ENCODE measurements around the gene SKA1. TPM values are rescaled to one million over a fixed set of nuclear protein-coding genes. Genes with fewer than 3 reads are reported as not detected.

Gene SKA1
- polyA plus RNA-seq, 1 donor from 2014 or later = 0.97 TPM

DNA sequence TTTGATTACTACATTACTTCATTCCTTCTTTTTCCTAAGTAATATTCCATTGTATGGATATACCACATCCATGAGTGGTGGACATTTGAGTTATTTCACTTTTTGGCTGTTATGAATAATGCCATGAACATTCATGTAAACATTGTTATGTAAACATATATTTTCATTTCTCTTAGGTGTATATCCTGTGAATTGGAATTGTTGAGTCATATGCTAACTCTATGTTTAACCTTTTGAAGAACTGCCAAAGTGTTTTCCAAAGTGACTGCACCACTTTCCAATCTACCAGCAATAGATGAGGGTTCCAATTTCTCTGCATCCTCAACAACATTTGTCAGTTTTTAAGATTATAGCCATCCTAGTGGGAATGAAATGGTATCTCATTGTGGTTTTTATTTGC lies 44.7 kb upstream of the SKA1 start:
- H3K27me3 ChIP-seq (ENCODE audit: insufficient read depth, low read depth, low read length) = no peaks in the 10 kb centered on the region
- no peaks in the 10 kb centered on the region for H4K20me1 ChIP-seq (ENCODE audit: insufficient read depth)
- TF ChIP-seq TAF1 (IDR thresholded peaks at IDR 0.05; ENCODE audit: low read depth) = no peak
- no peak for TF ChIP-seq EP300 (conservative IDR thresholded peaks at IDR 0.05; ENCODE audit: poor library complexity, severe bottlenecking)
- TF ChIP-seq EZH2 (IDR thresholded peaks at IDR 0.05; ENCODE audit: borderline replicate concordance, insufficient read depth, low read length, poor library complexity, severe bottlenecking) = no peak
- TF ChIP-seq SMC3 (conservative IDR thresholded peaks at IDR 0.05; ENCODE audit: poor library complexity) = no peak
- TF ChIP-seq POLR2AphosphoS5 (IDR thresholded peaks at IDR 0.05) = no peak
- TF ChIP-seq, protein P1, sequence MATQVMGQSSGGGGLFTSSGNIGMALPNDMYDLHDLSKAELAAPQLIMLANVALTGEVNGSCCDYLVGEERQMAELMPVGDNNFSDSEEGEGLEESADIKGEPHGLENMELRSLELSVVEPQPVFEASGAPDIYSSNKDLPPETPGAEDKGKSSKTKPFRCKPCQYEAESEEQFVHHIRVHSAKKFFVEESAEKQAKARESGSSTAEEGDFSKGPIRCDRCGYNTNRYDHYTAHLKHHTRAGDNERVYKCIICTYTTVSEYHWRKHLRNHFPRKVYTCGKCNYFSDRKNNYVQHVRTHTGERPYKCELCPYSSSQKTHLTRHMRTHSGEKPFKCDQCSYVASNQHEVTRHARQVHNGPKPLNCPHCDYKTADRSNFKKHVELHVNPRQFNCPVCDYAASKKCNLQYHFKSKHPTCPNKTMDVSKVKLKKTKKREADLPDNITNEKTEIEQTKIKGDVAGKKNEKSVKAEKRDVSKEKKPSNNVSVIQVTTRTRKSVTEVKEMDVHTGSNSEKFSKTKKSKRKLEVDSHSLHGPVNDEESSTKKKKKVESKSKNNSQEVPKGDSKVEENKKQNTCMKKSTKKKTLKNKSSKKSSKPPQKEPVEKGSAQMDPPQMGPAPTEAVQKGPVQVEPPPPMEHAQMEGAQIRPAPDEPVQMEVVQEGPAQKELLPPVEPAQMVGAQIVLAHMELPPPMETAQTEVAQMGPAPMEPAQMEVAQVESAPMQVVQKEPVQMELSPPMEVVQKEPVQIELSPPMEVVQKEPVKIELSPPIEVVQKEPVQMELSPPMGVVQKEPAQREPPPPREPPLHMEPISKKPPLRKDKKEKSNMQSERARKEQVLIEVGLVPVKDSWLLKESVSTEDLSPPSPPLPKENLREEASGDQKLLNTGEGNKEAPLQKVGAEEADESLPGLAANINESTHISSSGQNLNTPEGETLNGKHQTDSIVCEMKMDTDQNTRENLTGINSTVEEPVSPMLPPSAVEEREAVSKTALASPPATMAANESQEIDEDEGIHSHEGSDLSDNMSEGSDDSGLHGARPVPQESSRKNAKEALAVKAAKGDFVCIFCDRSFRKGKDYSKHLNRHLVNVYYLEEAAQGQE (IDR thresholded peaks at IDR 0.05; ENCODE audit: borderline replicate concordance) = no peak
- TF ChIP-seq MXI1 (conservative IDR thresholded peaks at IDR 0.05; ENCODE audit: poor library complexity, severe bottlenecking) = no peak
- TF ChIP-seq RAD21 (conservative IDR thresholded peaks at IDR 0.05) = no peak
- no peak for TF ChIP-seq CTCF (IDR thresholded peaks at IDR 0.05; ENCODE audit: poor library complexity, severe bottlenecking)
- H3K9me3 ChIP-seq (ENCODE audit: low read length) = peaks cover 4% of the 10 kb centered on the region
- H3K27ac ChIP-seq (ENCODE audit: low read length) = no peak overlapping the region
- H3K79me2 ChIP-seq (replicated peaks; ENCODE audit: insufficient read depth, low read length) = no peaks in the 10 kb centered on the region
- H3K9ac ChIP-seq (ENCODE audit: low read length) = no peak overlapping the region
- H3K4me3 ChIP-seq (ENCODE audit: low read length) = no peak overlapping the region
- no peaks in the 10 kb centered on the region for H3F3A ChIP-seq (ENCODE audit: insufficient read depth, low read length, poor library complexity, severe bottlenecking)
- no peaks in the 10 kb centered on the region for H3K9me2 ChIP-seq (ENCODE audit: insufficient read depth, low read length)
- H2AFZ ChIP-seq (ENCODE audit: low read depth, low read length) = no peak overlapping the region
- no peaks in the 10 kb centered on the region for H3K36me3 ChIP-seq (ENCODE audit: insufficient read depth, low read length)
- H3K4me2 ChIP-seq (ENCODE audit: low read length) = no peak overlapping the region

DNA sequence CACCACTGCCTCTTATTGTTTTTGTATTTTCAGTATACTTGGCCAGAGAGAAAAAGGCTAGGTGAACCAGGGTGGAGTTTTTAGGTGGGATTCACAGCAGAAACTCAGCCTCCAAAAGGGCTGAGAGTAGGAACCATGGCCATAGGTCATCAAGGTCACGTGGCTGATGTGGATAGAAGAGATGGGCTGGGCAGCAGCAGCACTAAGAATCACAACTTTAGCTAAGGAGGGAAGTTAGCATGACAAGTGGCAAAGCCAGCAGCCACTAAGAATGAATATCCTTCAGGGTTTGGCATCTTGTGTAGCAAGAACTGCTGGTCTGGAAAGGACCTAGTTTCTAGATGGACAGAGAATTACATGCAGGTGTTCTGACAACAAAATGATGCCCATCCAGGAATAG lies 43.2 kb upstream of the SKA1 start:
- Histone ChIP-seq H3K9me3 (ENCODE audit: low read length) (peaks cover 4% of the 10 kb centered on the region), H2AFZ (ENCODE audit: low read depth, low read length) (no peak overlapping the region), H4K20me1 (ENCODE audit: insufficient read depth) (no peaks in the 10 kb centered on the region), H3K27me3 (ENCODE audit: insufficient read depth, low read depth, low read length) (no peaks in the 10 kb centered on the region), H3K79me2 (replicated peaks; ENCODE audit: insufficient read depth, low read length) (no peaks in the 10 kb centered on the region), H3F3A (ENCODE audit: insufficient read depth, low read length, poor library complexity, severe bottlenecking) (no peaks in the 10 kb centered on the region), H3K9me2 (ENCODE audit: insufficient read depth, low read length) (no peaks in the 10 kb centered on the region), H3K4me3 (ENCODE audit: low read length) (no peak overlapping the region), H3K9ac (ENCODE audit: low read length) (no peak overlapping the region), H3K4me2 (ENCODE audit: low read length) (no peak overlapping the region), H3K27ac (ENCODE audit: low read length) (no peak overlapping the region), H3K36me3 (ENCODE audit: insufficient read depth, low read length) (no peaks in the 10 kb centered on the region)
- no peak for TF ChIP-seq RAD21 (conservative IDR thresholded peaks at IDR 0.05)
- no peak for TF ChIP-seq EZH2 (IDR thresholded peaks at IDR 0.05; ENCODE audit: borderline replicate concordance, insufficient read depth, low read length, poor library complexity, severe bottlenecking)
- no peak for TF ChIP-seq CTCF (IDR thresholded peaks at IDR 0.05; ENCODE audit: poor library complexity, severe bottlenecking)
- no peak for TF ChIP-seq POLR2AphosphoS5 (IDR thresholded peaks at IDR 0.05)
- TF ChIP-seq EP300 (conservative IDR thresholded peaks at IDR 0.05; ENCODE audit: poor library complexity, severe bottlenecking) = no peak
- no peak for TF ChIP-seq MXI1 (conservative IDR thresholded peaks at IDR 0.05; ENCODE audit: poor library complexity, severe bottlenecking)
- TF ChIP-seq, protein P1 (IDR thresholded peaks at IDR 0.05; ENCODE audit: borderline replicate concordance) = no peak
- no peak for TF ChIP-seq SMC3 (conservative IDR thresholded peaks at IDR 0.05; ENCODE audit: poor library complexity)
- TF ChIP-seq TAF1 (IDR thresholded peaks at IDR 0.05; ENCODE audit: low read depth) = no peak

Data from neural cell (in vitro differentiated cells).